Activated CD4-positive, alpha-beta T cell treated with anti-CD3 and anti-CD28 coated beads for 36 hours (primary cell): ENCODE measurements around the gene ADAMTS4. TPM values are rescaled to one million over a fixed set of nuclear protein-coding genes. Genes with fewer than 3 reads are reported as not detected.

Experiments
- ATAC-seq: fragments of 200-7000 bp; cut with Tn5 transposase; one replicate; pipeline ENCODE4 v1.10.0; 2021; ENCODE audit warnings: mild to moderate bottlenecking, moderate library complexity
- CTCF ChIA-PET: fragments of 350-600 bp; sonication (Branson Sonifier 250); formaldehyde crosslinking; loops from one replicate; lab custom pipeline; 2021; ENCODE audit warnings: antibody characterized with exemption; lab: Charles Lee
- POLR2A ChIA-PET: fragments of 350-600 bp; sonication (Branson Sonifier 250); formaldehyde crosslinking; loops from one replicate; lab custom pipeline; 2021; ENCODE audit warnings: antibody characterized with exemption, inconsistent platforms; lab: Charles Lee
- DNase-seq: peaks from one replicate; pipeline ENCODE4 v3.0.0-alpha.2; 2020
- H3K27ac Mint-ChIP-seq: one replicate; pipeline ENCODE4 v1.8.0; 2021; ENCODE audit warnings: mixed read lengths
- H3K27me3 Mint-ChIP-seq: one replicate; pipeline ENCODE4 v1.8.0; 2021; ENCODE audit warnings: mixed read lengths
- H3K36me3 Mint-ChIP-seq: one replicate; pipeline ENCODE4 v1.8.0; 2021; ENCODE audit warnings: low read depth, mixed read lengths
- H3K4me1 Mint-ChIP-seq: one replicate; pipeline ENCODE4 v1.8.0; 2021; ENCODE audit warnings: mixed read lengths
- H3K4me3 Mint-ChIP-seq: one replicate; pipeline ENCODE4 v1.8.0; 2021; ENCODE audit warnings: mild to moderate bottlenecking, moderate library complexity, mixed read lengths
- H3K9me3 Mint-ChIP-seq: one replicate; pipeline ENCODE4 v1.8.0; 2021; ENCODE audit warnings: low read depth, mixed read lengths
- intact Hi-C, 2 experiments: fragments of 100-400 bp; cut with DNase I in 1 of 2; cut with micrococcal nuclease in 1 of 2; formaldehyde crosslinking; loops; one replicate each; pipeline versions ENCODE4 v1.14.2 to v1.15.1; 2022 to 2024; cut with DNase I, micrococcal nuclease
- total RNA-seq, 2 experiments: library from RNA; stranded (reverse); gene quantifications; one replicate each; pipeline ENCODE4 v1.2.3, GENCODE V29; 2021

The ADAMTS4 gene
- total RNA-seq, 2 experiments from 2014 or later: 0.40 to 0.71 TPM

DNA sequence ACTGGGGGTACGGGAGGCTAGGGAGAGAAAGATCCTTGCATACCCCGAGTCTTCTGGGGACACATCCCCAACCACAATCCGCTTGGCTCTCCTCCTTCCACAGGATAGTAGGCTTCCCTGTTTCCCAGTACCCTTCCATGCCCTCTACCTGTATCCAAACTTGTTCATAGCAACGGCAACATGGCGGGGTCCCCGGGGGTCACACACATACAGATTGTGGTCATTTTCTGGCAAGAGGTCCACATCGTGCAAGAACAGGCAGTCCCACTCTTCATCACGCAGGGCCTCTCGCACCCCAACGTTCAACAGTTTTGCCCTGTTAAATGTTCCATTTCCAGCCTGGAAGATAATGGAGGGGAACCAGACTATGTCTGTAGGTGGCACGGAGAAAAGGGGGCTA, 25.1 kb downstream of the ADAMTS4 start:
- no peak for DNase-seq
- Mint-ChIP-seq H3K4me3 (no peak overlapping the region), H3K27me3 (no peaks in the 10 kb centered on the region), H3K4me1 (peaks cover 37% of the 10 kb centered on the region), H3K27ac (no peak overlapping the region), H3K36me3 (peaks cover 41% of the 10 kb centered on the region), H3K9me3 (no peaks in the 10 kb centered on the region)
- intact Hi-C loops: no loop called here
- ChIA-PET POLR2A (no interaction called here), CTCF (no interaction called here)
- no peak for ATAC-seq

DNA sequence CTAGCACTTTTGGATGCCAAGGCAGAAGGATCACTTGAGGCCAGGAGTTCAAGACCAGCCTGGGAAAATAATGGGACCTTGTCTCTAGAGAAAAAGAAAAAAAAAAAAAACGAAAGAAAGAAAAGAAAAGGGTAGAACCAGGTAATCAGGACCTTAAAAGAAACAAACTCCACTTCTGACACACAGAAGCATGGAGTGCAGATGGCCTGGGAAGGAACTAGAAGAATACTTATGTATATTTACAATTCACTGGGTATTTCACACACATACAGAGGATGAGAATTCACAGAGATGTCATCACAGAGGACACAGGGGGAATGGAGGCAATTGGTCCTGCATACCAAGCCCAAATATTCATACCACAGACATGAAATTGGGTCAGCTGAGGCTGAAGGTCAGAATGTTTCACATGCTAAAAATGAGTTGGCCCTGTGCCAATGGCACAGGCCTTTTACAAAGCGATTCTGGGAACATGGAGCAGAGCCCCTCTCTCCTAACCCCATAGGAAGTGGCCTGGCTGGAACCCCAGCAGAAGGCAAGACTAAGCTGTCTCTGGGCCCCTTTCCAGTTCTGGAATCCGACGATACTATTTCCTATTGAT, 26.0 kb downstream of the ADAMTS4 start:
- CTCF ChIA-PET: interaction anchor here (0.7 to 0.9 kb wide), 3 partner anchors 9 to 30 kb away, joined by 3 to 7 read pairs (median 6); partner anchors contain the start of gene UFC1
- intact Hi-C loops: no loop called here
- Mint-ChIP-seq H3K9me3 (no peaks in the 10 kb centered on the region), H3K36me3 (peaks cover 41% of the 10 kb centered on the region), H3K4me1 (peaks cover 37% of the 10 kb centered on the region), H3K27ac (peak overlapping the region; percentile 51), H3K27me3 (no peaks in the 10 kb centered on the region), H3K4me3 (no peak overlapping the region)
- POLR2A ChIA-PET: no interaction called here
- ATAC-seq (no peak), DNase-seq (no peak)

DNA sequence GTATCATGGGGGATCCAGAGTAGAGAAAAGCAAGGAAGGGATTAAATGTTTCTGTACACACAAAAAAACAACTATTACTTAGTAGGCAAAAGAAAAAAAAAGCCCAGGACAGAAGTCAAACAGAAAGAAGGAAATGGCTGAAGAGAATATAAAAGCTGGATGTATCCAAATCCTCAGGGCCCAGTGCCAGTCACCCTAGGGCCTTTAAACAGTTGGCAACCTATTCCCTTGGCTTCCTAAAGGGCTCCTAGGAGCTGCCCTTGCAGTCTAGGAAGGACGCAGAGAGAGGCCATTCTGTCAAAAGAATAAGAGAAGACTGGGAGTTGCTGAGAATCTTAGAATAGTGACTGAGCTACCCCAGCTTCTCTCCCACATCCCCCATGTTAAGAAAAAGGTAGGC, 26.5 kb downstream of the ADAMTS4 start:
- H3K4me1 Mint-ChIP-seq: peaks cover 34% of the 10 kb centered on the region
- POLR2A ChIA-PET: no interaction called here
- CTCF ChIA-PET: interaction anchor here (0.7 to 0.9 kb wide), 3 partner anchors 8 to 31 kb away, joined by 3 to 7 read pairs (median 6); partner anchors contain the start of gene UFC1

DNA sequence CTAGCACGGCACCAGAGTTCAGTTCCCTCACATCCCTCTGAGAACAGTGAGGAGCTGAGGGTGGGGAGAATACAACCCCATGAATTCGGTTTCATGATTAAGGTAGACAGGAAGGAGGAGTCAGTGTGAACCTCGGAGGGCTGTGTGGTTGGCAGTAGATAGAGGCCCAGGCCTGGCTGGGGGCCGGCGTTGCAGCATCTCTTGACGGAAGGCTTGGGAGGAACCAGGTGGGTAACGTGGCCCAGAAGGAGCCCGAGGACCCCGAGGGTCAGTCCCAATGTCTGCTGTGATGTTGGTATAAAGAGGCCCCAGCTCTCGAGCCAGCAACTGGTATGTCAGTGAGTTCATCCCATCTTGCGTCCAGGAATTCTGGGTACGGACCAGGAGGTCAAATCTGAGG, 27.2 kb downstream of the ADAMTS4 start:
- Mint-ChIP-seq H3K9me3 (no peaks in the 10 kb centered on the region), H3K27ac (no peak overlapping the region), H3K4me1 (peaks cover 38% of the 10 kb centered on the region), H3K36me3 (peaks cover 41% of the 10 kb centered on the region), H3K4me3 (no peak overlapping the region), H3K27me3 (no peaks in the 10 kb centered on the region)
- CTCF ChIA-PET: interaction anchor here (0.9 to 1.4 kb wide), 5 partner anchors 8 to 111 kb away, joined by 3 to 7 read pairs (median 3); partner anchors contain the start of gene TOMM40L
- POLR2A ChIA-PET: interaction anchor here (0.6 kb wide), 1 partner anchor 12 kb away, joined by 3 read pairs; the partner anchor contains the start of gene USP21
- intact Hi-C loops: no loop called here
- DNase-seq: no peak
- no peak for ATAC-seq

More for the DNA sequence above, 26.5 kb downstream of the ADAMTS4 start:
- no peaks in the 10 kb centered on the region for H3K9me3 Mint-ChIP-seq
- DNase-seq: no peak
- intact Hi-C loops: no loop called here
- no peaks in the 10 kb centered on the region for H3K27me3 Mint-ChIP-seq
- no peak overlapping the region for H3K4me3 Mint-ChIP-seq
- ATAC-seq: no peak
- H3K36me3 Mint-ChIP-seq: peaks cover 41% of the 10 kb centered on the region
- peak overlapping the region; percentile 51 for H3K27ac Mint-ChIP-seq

DNA sequence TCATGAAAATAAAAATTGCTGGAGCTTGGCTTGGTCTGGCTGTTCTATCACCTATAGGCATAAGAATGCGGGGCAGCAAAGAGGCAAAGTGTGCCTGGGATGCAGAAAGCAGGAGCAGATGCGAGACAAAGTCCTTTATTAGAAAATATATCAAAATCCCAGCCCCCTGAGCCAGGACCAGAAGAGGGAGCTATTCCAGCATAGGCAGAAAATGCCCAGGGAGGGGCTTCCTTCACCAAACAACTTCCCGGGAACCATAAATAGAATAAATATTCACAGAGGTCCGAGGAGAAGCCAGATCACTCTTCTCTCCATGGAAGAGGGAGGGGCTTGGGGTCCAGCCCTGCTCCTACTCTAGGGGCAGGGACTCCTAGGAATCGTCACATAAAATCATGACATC, 27.7 kb downstream of the ADAMTS4 start:
- H3K4me3 Mint-ChIP-seq: no peak overlapping the region
- ChIA-PET CTCF (interaction anchor here (0.6 to 1.5 kb wide), 8 partner anchors 9 to 110 kb away, joined by 3 to 8 read pairs (median 3); partner anchors contain the start of gene TOMM40L), POLR2A (no interaction called here)
- H3K4me1 Mint-ChIP-seq: peaks cover 34% of the 10 kb centered on the region
- H3K27ac Mint-ChIP-seq: no peak overlapping the region
- intact Hi-C loops: no loop called here
- ATAC-seq (no peak), DNase-seq (no peak)
- H3K27me3 Mint-ChIP-seq: no peaks in the 10 kb centered on the region
- no peaks in the 10 kb centered on the region for H3K9me3 Mint-ChIP-seq
- H3K36me3 Mint-ChIP-seq: peaks cover 37% of the 10 kb centered on the region

DNA sequence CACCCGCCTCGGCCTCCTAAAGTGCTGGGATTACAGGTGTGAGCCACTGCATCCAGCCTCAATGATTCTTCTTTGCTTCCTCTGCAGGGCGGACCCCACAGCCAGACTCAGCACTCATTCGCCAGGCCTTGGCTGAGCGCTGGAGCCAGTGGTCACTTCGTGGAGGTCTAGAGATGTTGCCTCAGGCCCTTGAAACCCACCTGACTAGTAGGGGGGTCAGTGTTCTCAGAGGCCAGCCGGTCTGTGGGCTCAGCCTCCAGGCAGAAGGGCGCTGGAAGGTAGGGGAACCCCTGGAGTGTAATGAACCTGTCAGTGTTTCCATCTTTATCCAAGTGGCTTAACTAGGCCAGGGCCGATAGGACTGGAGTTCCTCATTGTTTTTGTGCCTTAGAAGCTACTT, 29.9 kb downstream of the ADAMTS4 start:
- peak overlapping the region; percentile 47 for H3K4me3 Mint-ChIP-seq
- no peaks in the 10 kb centered on the region for H3K9me3 Mint-ChIP-seq
- H3K36me3 Mint-ChIP-seq: peaks cover 33% of the 10 kb centered on the region
- no peaks in the 10 kb centered on the region for H3K27me3 Mint-ChIP-seq
- peaks cover 26% of the 10 kb centered on the region for H3K4me1 Mint-ChIP-seq
- ChIA-PET POLR2A (interaction anchor here (0.7 kb wide), 1 partner anchor 119 kb away, joined by 4 read pairs; no protein-coding TSS in a partner anchor), CTCF (interaction anchor here (0.6 to 3.9 kb wide), 5 partner anchors 7 to 121 kb away, joined by 3 to 29 read pairs (median 3); partner anchors contain the start of gene B4GALT3)
- intact Hi-C loops: loop anchor here in 1 of 2 experiments (5.0 kb wide), 1 partner anchor 58 kb away; the partner anchor contains the start of gene TOMM40L
- ATAC-seq (no peak), DNase-seq (no peak)
- H3K27ac Mint-ChIP-seq: no peak overlapping the region

DNA sequence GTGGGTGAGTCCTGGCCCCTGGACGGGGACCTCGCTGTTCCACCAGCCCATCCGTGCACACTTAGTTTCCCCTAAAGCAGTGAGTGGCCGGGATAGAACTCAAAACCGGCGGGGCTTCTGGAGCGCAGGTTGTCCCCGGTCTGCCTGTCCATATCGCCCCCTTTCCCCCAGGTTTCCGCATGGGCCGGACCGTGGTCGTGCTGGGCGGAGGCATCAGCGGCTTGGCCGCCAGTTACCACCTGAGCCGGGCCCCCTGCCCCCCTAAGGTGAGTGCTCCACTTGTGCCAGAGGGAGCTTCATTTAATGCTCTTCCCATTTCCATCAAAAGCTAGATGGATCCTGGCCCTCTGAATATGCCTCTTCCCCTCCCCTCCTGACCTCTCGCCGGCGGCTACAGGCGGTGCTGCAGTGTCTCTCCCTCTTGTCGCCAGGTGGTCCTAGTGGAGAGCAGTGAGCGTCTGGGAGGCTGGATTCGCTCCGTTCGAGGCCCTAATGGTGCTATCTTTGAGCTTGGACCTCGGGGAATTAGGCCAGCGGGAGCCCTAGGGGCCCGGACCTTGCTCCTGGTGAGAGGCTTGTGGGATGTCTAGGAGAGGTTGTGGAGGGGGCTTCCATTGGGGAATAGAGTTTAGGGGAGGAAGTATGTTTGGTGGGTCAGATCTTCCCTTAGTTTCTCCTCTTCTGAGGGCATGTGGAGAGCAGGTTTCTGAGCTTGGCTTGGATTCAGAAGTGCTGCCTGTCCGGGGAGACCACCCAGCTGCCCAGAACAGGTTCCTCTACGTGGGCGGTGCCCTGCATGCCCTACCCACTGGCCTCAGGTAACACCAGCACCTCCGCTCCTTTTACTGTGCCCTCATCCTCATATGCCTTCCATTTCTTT, 31.9 kb downstream of the ADAMTS4 start:
- H3K9me3 Mint-ChIP-seq: no peaks in the 10 kb centered on the region
- peak overlapping the region; percentile 87 for H3K4me3 Mint-ChIP-seq
- peaks cover 32% of the 10 kb centered on the region for H3K36me3 Mint-ChIP-seq
- intact Hi-C loops: loop anchor here (1.0 to 5.0 kb wide), 6 partner anchors 10 to 60 kb away; partner anchors contain the start of genes B4GALT3 (in 2 of the 2), NDUFS2 (in 2 of the 2), DEDD (in 1 of the 2) and TOMM40L (in 1 of the 2)
- CTCF ChIA-PET: interaction anchor here (0.6 to 3.9 kb wide), 32 partner anchors 9 to 366 kb away, joined by 3 to 30 read pairs (median 6); partner anchors contain the start of genes ADAMTS4, ARHGAP30, B4GALT3 and DEDD
- peak overlapping the region; percentile 90 for H3K27ac Mint-ChIP-seq
- no peak for ATAC-seq
- H3K27me3 Mint-ChIP-seq: no peaks in the 10 kb centered on the region
- POLR2A ChIA-PET: interaction anchor here (0.6 to 3.4 kb wide), 11 partner anchors 10 to 222 kb away, joined by 3 to 15 read pairs (median 4); partner anchors contain the start of genes B4GALT3, DEDD, NDUFS2 and NIT1
- H3K4me1 Mint-ChIP-seq: peaks cover 36% of the 10 kb centered on the region
- peak; percentile 40 for DNase-seq

DNA sequence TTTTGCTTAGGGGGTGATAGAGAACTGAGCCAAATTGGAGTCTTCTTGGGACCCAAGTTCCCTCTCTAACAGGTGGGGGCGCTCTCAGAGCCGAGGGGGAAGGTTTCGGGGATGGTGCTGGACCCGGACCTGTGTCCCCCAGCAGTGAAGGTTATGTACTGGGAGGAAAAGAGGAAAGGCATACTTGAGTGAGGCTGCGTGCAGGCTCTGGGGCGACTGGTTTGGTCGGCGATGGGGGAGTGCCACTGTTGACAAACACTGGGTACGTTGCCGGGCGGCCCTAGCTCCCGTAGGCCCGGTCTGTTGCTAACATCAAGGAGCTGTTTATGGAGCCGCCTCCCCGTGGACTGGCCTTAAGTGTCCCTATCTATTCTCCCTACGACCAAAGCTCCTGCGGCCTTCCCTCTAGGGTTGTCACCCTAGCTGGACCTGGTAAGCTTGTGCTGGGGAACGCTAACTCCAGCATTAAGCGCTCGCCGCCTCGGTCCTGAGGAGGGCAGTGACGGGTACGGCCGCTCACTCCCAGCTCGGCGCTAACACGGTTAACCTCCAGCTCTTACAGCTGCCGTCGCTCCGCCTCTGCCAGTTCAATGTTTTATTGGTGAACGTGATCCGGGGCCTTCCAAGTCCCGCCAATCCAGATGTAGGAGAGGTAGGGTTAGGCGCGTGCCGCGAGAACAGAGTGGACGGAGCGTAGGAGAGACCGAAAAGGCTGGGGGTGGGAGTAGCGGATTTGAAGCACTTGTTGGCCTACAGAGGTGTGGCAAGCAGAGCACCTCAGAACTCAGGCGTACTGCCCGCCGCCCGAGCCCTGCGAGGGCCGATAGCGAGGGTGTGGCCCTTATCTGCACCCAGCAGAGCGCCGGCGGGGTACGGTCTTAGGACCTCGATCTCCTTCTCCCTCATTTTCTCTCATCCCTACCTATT, 32.8 kb downstream of the ADAMTS4 start, which contains the start of gene PPOX:
PPOX (plus strand) TSS at position 685 of the 927 bp plus-strand sequence. CDS start 422 bp downstream, outside the sequence.
- DNase-seq (peak; percentile 96), ATAC-seq (peak; percentile 97)
- Mint-ChIP-seq H3K27ac (peak within 1 kb of the TSS; percentile 90), H3K27me3 (no peaks in the 10 kb centered on the region), H3K4me3 (peak within 1 kb of the TSS; percentile 87), H3K4me1 (peaks cover 44% of the 10 kb centered on the region), H3K36me3 (peaks cover 35% of the 10 kb centered on the region), H3K9me3 (no peaks in the 10 kb centered on the region)
- CTCF ChIA-PET: interaction anchor here (0.5 to 3.9 kb wide), 42 partner anchors 8 to 407 kb away, joined by 3 to 30 read pairs (median 6); partner anchors contain the start of genes ADAMTS4, ARHGAP30, B4GALT3 and DEDD
- intact Hi-C loops: loop anchor here (1.0 to 5.0 kb wide), 6 partner anchors 11 to 61 kb away; partner anchors contain the start of genes B4GALT3 (in 2 of the 2), NDUFS2 (in 2 of the 2), DEDD (in 1 of the 2) and TOMM40L (in 1 of the 2)
- POLR2A ChIA-PET: interaction anchor here (0.6 to 3.4 kb wide), 14 partner anchors 9 to 223 kb away, joined by 3 to 15 read pairs (median 4); partner anchors contain the start of genes B4GALT3, DEDD, NDUFS2 and NIT1

DNA sequence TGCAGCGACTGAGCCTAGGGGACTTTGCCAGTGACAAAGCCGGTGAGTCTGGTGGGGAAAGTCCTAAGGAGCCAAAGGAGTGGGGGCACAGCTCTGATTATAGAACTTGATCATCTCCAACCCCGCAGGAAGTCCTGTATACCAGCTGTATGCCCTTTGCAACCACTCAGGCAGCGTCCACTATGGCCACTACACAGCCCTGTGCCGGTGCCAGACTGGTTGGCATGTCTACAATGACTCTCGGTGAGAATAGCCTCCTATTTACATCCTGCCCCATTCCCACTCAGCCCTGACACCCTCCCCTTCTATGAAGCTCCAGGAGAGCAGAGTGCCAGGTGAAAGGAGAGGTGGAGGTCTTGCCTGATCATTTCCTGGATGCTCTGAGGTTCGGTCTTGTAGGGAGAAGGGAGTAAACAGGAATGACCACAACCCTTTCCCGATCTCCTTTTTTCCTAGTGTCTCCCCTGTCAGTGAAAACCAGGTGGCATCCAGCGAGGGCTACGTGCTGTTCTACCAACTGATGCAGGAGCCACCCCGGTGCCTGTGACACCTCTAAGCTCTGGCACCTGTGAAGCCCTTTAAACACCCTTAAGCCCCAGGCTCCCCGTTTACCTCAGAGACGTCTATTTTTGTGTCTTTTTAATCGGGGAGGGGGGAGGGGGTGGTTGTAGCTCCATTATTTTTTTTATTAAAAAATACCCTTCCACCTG, 33.8 kb downstream of the ADAMTS4 start:
- no peak for ATAC-seq
- DNase-seq: no peak
- Mint-ChIP-seq H3K4me1 (peaks cover 53% of the 10 kb centered on the region), H3K4me3 (peak overlapping the region; percentile 87), H3K27me3 (no peaks in the 10 kb centered on the region), H3K9me3 (no peaks in the 10 kb centered on the region), H3K36me3 (peaks cover 32% of the 10 kb centered on the region), H3K27ac (peak overlapping the region; percentile 52)
- CTCF ChIA-PET: interaction anchor here (0.5 to 3.9 kb wide), 34 partner anchors 7 to 600 kb away, joined by 3 to 30 read pairs (median 7); partner anchors contain the start of genes B4GALT3, DEDD, NDUFS2 and NIT1
- intact Hi-C loops: loop anchor here in 1 of 2 experiments (5.0 kb wide), 1 partner anchor 62 kb away; the partner anchor contains the start of gene TOMM40L
- POLR2A ChIA-PET: interaction anchor here (0.8 to 3.4 kb wide), 8 partner anchors 11 to 224 kb away, joined by 3 to 15 read pairs (median 4); partner anchors contain the start of genes DEDD, NDUFS2 and UFC1
